Astrocyte of the spinal cord (primary cell): ENCODE results near the gene ZNF493.

Source experiments
- DNase-seq: peaks from one replicate; pipeline ENCODE4 v3.0.0; 2011; ENCODE audit warnings: low read depth, low spot score
- H3K4me3 ChIP-seq: 2 replicates; pipeline ENCODE4 v1.5.1; 2011; ENCODE audit warnings: low read depth, mild to moderate bottlenecking, low read length, moderate library complexity
- in situ Hi-C: cut with HindIII; loops from 2 replicates; pipeline ENCODE4 v1.10.0; 2017; ENCODE audit warnings: low sequenced_read_pairs
- TF ChIP-seq, protein P1 (sequence below): IDR thresholded peaks from 2 replicates; pipeline ENCODE4 v1.5.1; 2012; ENCODE audit warnings: low read depth, mild to moderate bottlenecking, low read length, inconsistent platforms

The ZNF493 gene

DNA sequence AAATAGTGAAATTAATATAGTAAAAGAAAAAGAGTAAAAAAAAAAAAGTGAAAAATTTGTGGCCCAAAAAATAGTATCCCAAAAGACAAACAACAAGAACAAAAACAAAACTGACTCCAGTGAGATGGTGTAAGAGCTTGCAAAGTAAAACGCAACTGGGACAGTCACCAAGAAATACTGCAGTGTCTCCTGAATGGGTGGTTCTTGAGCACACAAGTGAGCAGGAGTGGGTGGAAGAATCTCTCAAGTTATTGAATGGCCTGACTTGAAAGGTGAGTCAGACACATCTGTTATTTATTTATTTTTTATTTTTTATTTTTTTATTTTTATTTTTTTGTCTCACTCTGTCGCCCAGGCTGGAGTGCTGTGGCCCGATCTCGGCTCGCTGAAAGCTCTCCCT, 1.9 kb downstream of the ZNF493 start:
- in situ Hi-C loops = no loop called here
- TF ChIP-seq, protein P1, sequence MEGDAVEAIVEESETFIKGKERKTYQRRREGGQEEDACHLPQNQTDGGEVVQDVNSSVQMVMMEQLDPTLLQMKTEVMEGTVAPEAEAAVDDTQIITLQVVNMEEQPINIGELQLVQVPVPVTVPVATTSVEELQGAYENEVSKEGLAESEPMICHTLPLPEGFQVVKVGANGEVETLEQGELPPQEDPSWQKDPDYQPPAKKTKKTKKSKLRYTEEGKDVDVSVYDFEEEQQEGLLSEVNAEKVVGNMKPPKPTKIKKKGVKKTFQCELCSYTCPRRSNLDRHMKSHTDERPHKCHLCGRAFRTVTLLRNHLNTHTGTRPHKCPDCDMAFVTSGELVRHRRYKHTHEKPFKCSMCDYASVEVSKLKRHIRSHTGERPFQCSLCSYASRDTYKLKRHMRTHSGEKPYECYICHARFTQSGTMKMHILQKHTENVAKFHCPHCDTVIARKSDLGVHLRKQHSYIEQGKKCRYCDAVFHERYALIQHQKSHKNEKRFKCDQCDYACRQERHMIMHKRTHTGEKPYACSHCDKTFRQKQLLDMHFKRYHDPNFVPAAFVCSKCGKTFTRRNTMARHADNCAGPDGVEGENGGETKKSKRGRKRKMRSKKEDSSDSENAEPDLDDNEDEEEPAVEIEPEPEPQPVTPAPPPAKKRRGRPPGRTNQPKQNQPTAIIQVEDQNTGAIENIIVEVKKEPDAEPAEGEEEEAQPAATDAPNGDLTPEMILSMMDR = no peak
- no peak for DNase-seq
- no peak overlapping the region for H3K4me3 ChIP-seq

DNA sequence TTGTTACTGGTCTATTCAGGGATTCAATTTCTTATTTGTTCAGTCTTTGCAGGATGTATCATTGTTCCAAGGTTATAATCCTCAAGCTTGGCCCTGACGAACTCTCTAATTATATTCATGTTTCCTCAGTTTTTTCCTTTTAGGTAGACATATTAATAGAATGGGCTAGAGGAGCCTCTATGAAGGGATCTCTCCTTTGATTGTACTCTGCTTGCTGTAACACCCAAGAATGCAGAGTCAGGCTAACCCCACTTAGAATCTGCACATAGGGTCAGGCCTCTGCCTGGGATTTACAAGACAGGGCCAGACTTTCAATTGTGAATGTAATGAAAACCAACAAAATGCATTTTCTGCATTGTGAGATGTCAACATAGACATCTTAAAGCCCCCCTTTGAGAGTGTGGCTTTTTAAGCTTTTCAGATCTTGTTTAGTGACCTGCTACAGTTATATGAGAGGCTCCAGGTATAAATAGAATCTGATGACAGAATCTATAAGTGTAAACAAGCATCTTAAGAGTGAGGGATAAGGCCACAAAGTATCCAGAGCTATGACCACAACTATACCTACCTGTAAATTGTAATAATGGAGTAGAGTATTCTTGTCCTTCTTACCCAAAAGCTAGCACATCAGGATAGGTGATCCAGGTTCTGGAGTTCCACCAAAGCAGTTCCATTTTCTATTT, 5.5 kb downstream of the ZNF493 start:
- no peak overlapping the region for H3K4me3 ChIP-seq
- DNase-seq = no peak
- in situ Hi-C loops = no loop called here
- TF ChIP-seq, protein P1 = no peak

DNA sequence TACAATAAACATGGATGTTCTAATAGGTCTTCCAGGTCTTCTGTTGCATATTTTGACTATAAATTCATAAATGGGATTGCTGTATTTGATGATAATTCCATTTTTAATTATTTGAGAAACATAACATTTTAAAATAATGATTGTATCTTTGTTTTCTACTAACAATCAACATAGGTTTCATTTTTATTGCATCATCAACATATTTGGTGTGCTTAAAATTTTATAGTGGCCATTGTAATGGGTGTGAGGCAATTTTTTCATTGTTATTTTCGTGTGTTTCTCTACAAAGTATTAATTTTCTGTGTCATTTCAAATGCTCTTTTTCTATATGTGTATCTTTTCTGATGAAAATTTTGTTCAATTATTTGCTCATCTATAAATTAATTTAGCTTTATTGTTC, 13.2 kb downstream of the ZNF493 start:
- in situ Hi-C loops = no loop called here
- no peak for DNase-seq
- no peak overlapping the region for H3K4me3 ChIP-seq
- TF ChIP-seq, protein P1 = no peak

DNA sequence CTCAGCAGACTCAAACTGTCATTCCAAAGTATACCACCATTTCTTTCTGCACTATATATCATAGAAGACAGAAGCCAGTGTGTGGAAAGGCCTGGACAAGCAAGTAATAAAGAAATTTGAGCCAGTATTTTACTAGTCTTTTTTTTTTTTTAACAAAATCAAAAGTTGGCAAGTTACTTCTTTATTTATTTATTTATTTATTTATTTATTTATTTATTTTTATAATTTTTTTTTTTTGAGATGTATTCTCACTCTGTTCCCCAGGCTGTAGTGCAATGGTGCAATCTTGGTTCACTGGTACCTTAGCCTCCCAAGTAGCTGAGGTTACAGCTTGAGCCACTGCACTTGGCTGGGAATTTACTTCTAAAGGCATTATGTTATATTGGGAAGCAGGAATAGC, 25.3 kb downstream of the ZNF493 start:
- no peak for DNase-seq
- TF ChIP-seq, protein P1 = no peak
- in situ Hi-C loops = no loop called here
- H3K4me3 ChIP-seq = no peak overlapping the region

DNA sequence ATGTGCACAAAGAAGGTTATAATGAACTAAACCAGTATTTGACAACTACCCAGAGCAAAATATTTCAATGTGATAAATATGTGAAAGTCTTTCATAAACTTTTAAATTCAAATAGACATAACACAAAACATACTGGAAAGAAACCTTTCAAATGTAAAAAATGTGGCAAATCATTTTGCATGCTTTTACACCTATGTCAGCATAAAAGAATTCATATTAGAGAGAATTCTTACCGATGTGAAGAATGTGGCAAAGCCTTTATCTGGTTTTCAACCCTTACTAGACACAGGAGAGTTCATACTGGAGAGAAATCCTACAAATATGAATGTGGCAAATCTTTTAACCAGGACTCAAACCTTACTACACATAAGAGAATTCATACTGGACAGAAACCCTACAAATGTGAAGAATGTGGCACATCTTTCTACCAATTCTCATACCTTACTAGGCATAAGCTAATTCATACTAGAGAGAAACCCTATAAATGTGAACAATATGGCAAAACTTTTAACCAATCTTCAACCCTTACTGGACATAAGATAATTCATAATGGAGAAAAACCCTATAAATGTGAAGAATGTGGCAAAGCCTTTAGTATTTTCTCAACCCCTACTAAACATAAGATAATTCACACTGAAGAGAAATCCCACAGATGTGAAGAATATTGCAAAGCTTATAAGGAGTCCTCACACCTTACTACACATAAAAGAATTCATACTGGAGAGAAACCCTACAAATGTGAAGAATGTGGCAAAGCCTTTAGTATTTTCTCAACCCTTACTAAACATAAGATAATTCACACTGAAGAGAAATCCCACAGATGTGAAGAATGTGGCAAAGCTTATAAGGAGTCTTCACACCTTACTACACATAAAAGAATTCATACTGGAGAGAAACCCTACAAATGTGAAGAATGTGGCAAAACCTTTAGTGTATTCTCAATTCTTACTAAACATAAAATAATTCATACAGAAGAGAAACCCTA, 26.4 kb downstream of the ZNF493 start:
- no peak for DNase-seq
- in situ Hi-C loops = no loop called here
- TF ChIP-seq, protein P1 = no peak
- no peak overlapping the region for H3K4me3 ChIP-seq

DNA sequence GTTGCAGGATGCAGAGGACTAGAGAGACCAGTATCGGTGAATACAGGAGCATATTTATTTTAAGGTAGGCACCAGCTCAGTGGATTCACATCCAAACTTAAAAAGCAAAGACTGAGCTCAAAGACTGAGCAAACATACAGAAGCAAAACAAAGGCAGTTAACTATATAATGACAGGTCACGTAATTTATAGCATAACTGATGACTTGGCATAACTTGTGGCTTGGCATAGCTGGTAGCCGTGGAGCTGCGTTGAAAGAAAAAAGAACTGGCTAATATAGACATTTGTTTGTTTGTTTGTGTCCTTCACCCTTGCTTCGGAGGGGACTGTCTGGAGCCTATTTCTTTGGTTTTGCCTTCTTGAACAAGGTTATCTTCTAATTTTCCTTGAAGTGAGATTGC, 33.7 kb downstream of the ZNF493 start:
- no peak for DNase-seq
- in situ Hi-C loops = no loop called here
- no peak overlapping the region for H3K4me3 ChIP-seq
- TF ChIP-seq, protein P1 = no peak
